Naive B cell (primary cell): ENCODE data around the gene OPCML. TPM values are rescaled to one million over a fixed set of nuclear protein-coding genes. Genes with fewer than 3 reads are reported as not detected.

Source experiments
- ATAC-seq, 2 donors: fragments of 150-1000 bp; cut with Tn5 transposase; 2 replicates each; pipeline ENCODE4 v1.10.0; 2021; ENCODE audit warnings: low read depth in 2 of 2, mild to moderate bottlenecking in 2 of 2, moderate library complexity in 2 of 2
- DNase-seq: peaks from one replicate; pipeline ENCODE4 v3.0.0; 2022
- H3K27ac Mint-ChIP-seq, 6 donors: one replicate each; pipeline ENCODE4 v1.8.0; 2020 to 2022; ENCODE audit warnings: mild to moderate bottlenecking in 6 of 6, mixed read lengths in 6 of 6, moderate library complexity in 5 of 6, inconsistent platforms in 2 of 6
- H3K27me3 Mint-ChIP-seq, 3 donors: one replicate each; pipeline ENCODE4 v1.8.0; 2021 to 2022; ENCODE audit warnings: mixed read lengths in 3 of 3, mild to moderate bottlenecking in 1 of 3
- H3K36me3 Mint-ChIP-seq, 2 donors: one replicate each; pipeline ENCODE4 v1.8.0; 2020 to 2022; ENCODE audit warnings: mixed read lengths in 2 of 2, inconsistent platforms in 1 of 2, mild to moderate bottlenecking in 1 of 2
- H3K4me1 Mint-ChIP-seq, 3 donors: one replicate each; pipeline ENCODE4 v1.8.0; 2020 to 2022; ENCODE audit warnings: mixed read lengths in 3 of 3, inconsistent platforms in 1 of 3, mild to moderate bottlenecking in 1 of 3, moderate library complexity in 1 of 3
- H3K4me3 Mint-ChIP-seq, 8 donors: one replicate each; pipeline ENCODE4 v1.8.0; 2020 to 2022; ENCODE audit warnings: mild to moderate bottlenecking in 8 of 8, mixed read lengths in 8 of 8, moderate library complexity in 8 of 8, inconsistent platforms in 2 of 8
- H3K9me3 Mint-ChIP-seq, 7 donors: one replicate each; pipeline ENCODE4 v1.8.0; 2020 to 2022; ENCODE audit warnings: mixed read lengths in 7 of 7, mild to moderate bottlenecking in 5 of 7, inconsistent platforms in 2 of 7, moderate library complexity in 1 of 7
- polyA plus RNA-seq, 6 donors: library from polyadenylated mRNA; unstranded; fragments of 300-500 nt; fragmentation: Illumina TruSeq; gene quantifications; one replicate each; pipeline ENCODE4 v1.2.3, GENCODE V29; 2021; ENCODE audit warnings: low read depth in 6 of 6

OPCML gene
- polyA plus RNA-seq, 6 donors from 2014 or later = not detected

DNA sequence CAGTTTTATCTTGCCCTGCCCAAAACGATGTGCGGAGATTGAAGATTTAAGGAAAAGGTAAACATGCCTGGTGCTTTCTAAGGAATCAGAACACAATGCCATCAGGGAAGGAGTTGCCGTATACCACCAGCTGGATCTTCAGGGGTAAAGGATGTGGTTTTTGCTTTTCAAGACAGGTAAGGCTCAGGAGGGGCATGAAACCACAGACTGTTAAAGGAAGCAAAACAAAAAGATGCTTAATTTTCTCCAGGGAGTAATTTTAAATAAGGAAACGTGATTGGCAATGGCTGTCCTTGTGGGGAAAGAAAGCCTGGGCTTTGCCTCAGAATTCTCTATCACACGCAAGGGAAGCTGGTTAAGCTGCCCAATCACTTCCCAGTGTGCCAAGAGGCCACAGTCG is 655.6 kb downstream of the OPCML start:
- Mint-ChIP-seq H3K27me3 (no peaks in the 10 kb centered on the region), H3K4me1 (no peaks in the 10 kb centered on the region), H3K27ac (no peak overlapping the region), H3K36me3 (no peaks in the 10 kb centered on the region), H3K4me3 (no peak overlapping the region), H3K9me3 (peaks cover 0 to 12% (median 0%) of the 10 kb centered on the region in 7 donors)
- DNase-seq (no peak), ATAC-seq (no peak)

DNA sequence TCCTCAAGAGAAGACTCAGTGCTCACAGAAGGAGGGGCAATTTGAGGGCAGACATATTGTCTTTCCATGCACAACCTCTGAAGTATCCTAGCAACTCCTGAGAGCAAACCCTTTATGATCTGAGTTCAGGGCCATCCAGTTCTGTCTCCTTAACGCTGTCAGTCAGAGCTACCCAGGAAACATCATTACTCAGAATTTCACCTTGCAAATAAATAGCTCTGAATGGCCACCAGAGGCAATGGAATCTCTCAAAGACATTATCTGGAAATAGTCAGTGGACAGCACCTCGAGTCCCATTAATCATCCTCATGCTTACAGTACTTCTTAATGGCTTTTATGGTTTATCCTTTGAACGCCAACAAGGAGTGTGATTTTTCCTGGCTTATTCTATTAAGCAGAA is 656.1 kb downstream of the OPCML start:
- H3K36me3 Mint-ChIP-seq = no peaks in the 10 kb centered on the region
- no peak overlapping the region for H3K27ac Mint-ChIP-seq
- DNase-seq (no peak), ATAC-seq (no peak)
- H3K4me1 Mint-ChIP-seq = no peaks in the 10 kb centered on the region
- no peak overlapping the region for H3K4me3 Mint-ChIP-seq
- no peaks in the 10 kb centered on the region for H3K27me3 Mint-ChIP-seq
- H3K9me3 Mint-ChIP-seq = peaks cover 0 to 13% (median 0%) of the 10 kb centered on the region in 7 donors

DNA sequence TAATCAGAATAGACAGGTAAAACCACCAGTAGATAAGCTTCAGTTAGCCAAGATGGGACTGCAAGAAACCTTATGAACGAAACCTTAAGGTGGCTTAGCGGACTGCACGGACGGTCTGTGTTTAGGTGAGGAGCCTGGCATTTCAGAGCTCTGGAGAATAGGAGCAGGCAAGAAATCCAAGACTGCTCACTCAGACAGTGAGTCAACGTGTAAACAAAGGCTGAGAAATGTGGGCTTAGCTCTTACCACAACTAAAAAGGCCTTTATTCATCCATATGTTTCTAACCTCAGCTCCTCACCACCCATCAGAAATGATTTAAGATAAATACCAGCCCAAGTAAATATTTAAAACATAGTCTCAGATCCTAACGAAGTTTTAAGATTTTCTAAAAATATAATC is 657.7 kb downstream of the OPCML start:
- Mint-ChIP-seq H3K36me3 (no peaks in the 10 kb centered on the region), H3K9me3 (peaks cover 0 to 4% (median 0%) of the 10 kb centered on the region in 7 donors), H3K27ac (no peak overlapping the region), H3K4me1 (no peaks in the 10 kb centered on the region), H3K27me3 (no peaks in the 10 kb centered on the region), H3K4me3 (no peak overlapping the region)
- DNase-seq (no peak), ATAC-seq (no peak)

DNA sequence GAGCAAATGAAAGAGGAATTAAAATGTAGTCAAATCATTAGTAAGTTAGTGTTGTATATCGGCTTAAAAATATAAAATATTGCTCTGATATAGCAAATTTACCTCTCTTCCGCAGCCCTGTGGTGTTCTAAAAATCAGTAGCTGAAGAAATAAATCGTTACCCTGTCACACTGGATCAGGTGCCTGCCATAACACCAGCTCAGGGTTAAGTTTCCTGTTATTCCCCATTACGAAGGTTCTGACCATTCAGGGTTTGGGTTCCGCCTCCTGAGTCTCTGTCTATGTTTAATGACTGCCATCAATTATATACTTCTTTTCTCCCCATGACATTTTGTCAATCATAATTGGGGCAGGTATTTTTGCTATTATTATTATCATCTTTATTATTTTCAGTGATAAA is 658.5 kb downstream of the OPCML start:
- ATAC-seq (no peak), DNase-seq (no peak)
- Mint-ChIP-seq H3K9me3 (peaks cover 0 to 4% (median 0%) of the 10 kb centered on the region in 7 donors), H3K27ac (peak overlapping the region in 1 of 6 donors; percentile 12), H3K4me3 (no peak overlapping the region), H3K27me3 (no peaks in the 10 kb centered on the region), H3K4me1 (no peaks in the 10 kb centered on the region), H3K36me3 (no peaks in the 10 kb centered on the region)

DNA sequence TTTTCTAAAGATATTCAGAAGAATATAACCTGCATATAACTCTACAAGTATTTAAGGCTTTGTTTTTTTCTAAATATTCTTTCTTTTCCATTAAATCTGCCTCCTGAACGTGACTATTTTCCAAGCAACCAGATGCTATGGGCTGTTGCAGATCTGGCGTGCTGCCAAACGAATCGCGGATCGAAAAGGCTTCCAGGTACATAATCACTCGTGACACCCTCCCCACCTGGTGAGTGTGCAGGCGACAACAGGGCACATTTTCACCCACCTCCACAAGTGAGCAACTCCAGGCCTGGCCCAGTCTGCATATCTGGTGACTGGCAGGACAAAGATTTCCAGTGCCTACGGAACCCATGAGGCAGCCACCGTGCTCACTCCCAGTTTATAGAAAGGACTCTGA is 660.1 kb downstream of the OPCML start:
- Mint-ChIP-seq H3K4me3 (no peak overlapping the region), H3K27me3 (peaks cover 0 to 4% (median 0%) of the 10 kb centered on the region in 3 donors), H3K9me3 (peaks cover 0 to 4% (median 0%) of the 10 kb centered on the region in 7 donors), H3K27ac (no peak overlapping the region), H3K4me1 (no peaks in the 10 kb centered on the region), H3K36me3 (no peaks in the 10 kb centered on the region)
- ATAC-seq (no peak), DNase-seq (no peak)

DNA sequence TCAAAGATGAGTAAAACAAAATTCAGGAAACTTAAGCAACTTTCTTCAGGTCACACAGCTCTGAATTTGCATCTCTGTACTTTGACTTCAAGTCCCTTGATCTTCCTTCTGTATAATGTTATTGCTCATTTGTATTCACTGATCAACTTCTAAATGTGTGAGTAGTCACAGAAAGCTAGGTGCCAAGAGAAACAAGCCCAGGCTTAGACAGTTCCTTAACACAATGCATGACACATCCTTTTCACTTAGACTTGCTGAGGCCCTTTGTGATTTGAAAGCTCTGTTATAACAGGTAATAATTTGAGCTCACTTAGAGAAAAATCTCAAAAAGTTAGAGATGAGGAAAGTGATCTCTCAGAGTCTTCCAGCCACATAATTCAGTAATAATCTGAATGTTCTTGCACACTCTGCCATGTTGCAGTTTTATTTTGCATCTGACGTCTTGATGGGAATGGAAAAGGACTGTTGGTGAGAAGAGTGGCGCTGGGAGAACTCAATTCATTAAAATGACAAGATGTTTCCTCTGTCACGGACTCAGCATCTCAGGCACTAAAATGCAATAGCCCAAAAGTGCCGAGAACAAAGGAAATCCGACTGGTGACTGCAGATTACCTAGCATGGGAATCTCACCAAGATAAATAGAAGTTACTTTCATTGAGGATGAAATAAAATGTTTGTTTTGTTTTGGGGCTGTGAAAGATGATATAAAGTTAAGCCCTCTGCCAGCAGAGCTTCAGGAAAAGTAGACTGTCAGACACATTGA is 665.3 kb downstream of the OPCML start:
- H3K27ac Mint-ChIP-seq = no peak overlapping the region
- peaks cover 0 to 4% (median 0%) of the 10 kb centered on the region in 3 donors for H3K27me3 Mint-ChIP-seq
- ATAC-seq (no peak), DNase-seq (no peak)
- no peaks in the 10 kb centered on the region for H3K4me1 Mint-ChIP-seq
- H3K9me3 Mint-ChIP-seq = peaks cover 0 to 4% (median 2%) of the 10 kb centered on the region in 7 donors
- H3K4me3 Mint-ChIP-seq = no peak overlapping the region
- H3K36me3 Mint-ChIP-seq = no peaks in the 10 kb centered on the region

DNA sequence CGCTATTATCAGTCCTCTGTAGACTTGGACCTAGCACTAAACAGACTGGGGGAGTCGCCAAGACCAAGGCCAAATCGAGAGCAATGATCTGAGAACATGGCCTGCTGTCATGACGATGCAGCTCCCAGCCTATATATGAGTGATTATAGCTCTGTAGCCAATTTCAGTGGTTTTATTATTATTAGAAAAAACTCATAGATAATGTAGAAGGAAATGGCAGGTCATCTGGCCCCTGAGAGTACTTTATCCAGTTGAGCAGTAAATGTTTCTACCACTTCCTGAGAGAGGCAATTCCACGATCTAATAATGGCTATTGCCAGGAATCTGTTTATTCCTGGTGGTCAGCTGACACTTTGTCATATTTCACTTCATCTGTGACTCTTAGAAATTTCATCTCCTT is 666.7 kb downstream of the OPCML start:
- Mint-ChIP-seq H3K27ac (no peak overlapping the region), H3K36me3 (no peaks in the 10 kb centered on the region), H3K9me3 (peaks cover 0 to 3% (median 0%) of the 10 kb centered on the region in 7 donors), H3K27me3 (peaks cover 0 to 4% (median 0%) of the 10 kb centered on the region in 3 donors), H3K4me1 (no peaks in the 10 kb centered on the region), H3K4me3 (no peak overlapping the region)
- DNase-seq (no peak), ATAC-seq (no peak)

DNA sequence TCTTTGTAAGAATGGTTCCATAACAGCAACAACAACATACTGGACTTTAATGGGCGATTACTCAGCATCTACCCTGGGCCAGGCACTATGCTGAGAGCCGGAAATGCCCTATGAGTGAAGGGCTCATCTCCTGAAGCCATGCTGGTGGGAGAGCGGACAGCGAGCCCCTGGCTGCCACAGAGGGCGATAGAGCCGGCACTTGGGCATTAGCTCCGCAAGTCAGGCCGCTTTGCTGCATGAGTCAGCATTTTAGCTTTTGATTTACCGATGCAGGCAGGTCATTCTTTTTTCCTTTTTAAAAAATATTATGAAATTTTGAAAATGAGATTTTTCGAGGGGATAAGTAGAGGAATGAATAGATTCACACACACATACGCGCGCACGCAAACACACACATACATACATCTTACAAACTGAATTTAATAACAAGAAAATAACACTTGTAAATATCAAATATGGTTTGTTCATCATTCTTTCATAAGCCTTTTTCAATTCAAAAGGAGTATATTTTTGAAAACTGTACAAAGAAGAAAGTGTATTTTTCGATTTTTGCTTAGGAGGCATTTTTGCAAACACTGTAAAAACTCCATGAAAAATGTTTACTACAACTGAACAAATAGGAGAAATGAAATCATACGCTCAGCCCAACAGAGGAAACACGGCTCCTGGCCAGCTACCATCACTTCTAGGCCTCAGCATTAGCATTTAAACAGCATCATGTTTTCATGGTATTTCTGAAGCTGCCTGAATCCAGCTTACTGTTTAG is 667.3 kb downstream of the OPCML start:
- H3K36me3 Mint-ChIP-seq = no peaks in the 10 kb centered on the region
- H3K27ac Mint-ChIP-seq = no peak overlapping the region
- H3K4me3 Mint-ChIP-seq = no peak overlapping the region
- peaks cover 0 to 4% (median 0%) of the 10 kb centered on the region in 3 donors for H3K27me3 Mint-ChIP-seq
- ATAC-seq = no peak
- H3K9me3 Mint-ChIP-seq = peaks cover 0 to 3% (median 0%) of the 10 kb centered on the region in 7 donors
- H3K4me1 Mint-ChIP-seq = no peaks in the 10 kb centered on the region
- no peak for DNase-seq

DNA sequence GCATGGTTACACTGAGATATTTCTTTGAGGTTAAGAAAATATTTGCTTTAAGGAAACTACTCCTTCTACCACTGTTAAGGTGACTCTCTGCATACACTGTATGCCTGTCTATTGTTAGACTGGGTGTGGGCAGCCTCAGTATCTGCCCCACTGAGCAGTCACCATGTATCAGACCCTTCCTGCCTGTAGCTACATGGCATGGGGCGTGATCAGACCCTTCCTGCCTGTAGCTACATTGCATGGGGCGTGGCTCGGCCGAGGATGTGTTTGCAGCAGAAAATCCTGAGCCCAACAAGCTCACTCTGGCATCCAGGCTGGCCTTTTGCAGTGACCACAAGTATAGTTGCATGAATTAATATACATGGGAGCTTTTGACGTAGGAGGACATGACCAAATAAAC is 669.4 kb downstream of the OPCML start:
- DNase-seq (no peak), ATAC-seq (no peak)
- Mint-ChIP-seq H3K4me1 (no peaks in the 10 kb centered on the region), H3K27me3 (peaks cover 0 to 3% (median 0%) of the 10 kb centered on the region in 3 donors), H3K36me3 (no peaks in the 10 kb centered on the region), H3K9me3 (peaks cover 0 to 3% (median 2%) of the 10 kb centered on the region in 7 donors), H3K4me3 (no peak overlapping the region), H3K27ac (no peak overlapping the region)

DNA sequence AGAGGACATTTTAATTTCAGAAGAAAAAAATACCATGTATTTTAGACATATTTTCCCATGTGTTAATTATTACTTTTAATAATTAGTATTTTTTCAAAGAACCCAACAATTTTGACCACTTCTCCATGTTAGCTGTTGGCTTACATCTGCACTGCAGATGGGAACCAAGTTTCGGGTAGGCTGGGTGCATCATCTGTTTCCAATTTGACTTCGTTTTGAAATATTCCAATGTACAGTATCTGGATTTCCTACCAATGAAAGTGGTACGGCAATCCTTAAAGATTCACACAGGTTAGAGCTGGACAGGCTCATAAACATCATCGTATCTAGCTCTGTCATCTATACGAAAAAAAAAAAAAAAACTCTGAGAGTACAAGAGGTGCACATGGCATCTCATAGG is 670.2 kb downstream of the OPCML start:
- Mint-ChIP-seq H3K4me3 (no peak overlapping the region), H3K27me3 (no peaks in the 10 kb centered on the region), H3K9me3 (peaks cover 0 to 3% (median 2%) of the 10 kb centered on the region in 7 donors), H3K27ac (no peak overlapping the region), H3K36me3 (no peaks in the 10 kb centered on the region), H3K4me1 (no peaks in the 10 kb centered on the region)
- ATAC-seq (no peak), DNase-seq (no peak)

DNA sequence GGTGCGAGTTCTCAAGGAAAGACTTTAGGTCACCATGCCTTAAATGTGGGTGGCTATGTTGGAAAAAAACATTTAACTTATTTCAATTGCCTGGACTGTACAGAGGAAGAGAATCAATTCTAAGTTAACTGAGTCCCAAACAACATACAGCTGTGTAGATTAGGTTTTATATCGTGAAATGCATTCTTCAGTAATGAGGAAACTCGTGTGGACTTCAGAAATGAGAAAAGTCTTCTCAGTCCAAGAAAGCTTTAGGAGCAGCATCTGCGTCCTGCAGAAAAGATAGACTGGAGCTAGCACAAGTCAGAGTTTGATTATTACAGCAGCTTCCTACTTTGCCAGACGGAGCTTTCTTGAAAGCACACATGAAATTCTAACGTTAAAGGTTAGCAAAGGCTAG is 673.0 kb downstream of the OPCML start:
- Mint-ChIP-seq H3K27me3 (no peaks in the 10 kb centered on the region), H3K36me3 (no peaks in the 10 kb centered on the region), H3K4me1 (no peaks in the 10 kb centered on the region), H3K4me3 (no peak overlapping the region), H3K27ac (no peak overlapping the region), H3K9me3 (peaks cover 0 to 7% (median 2%) of the 10 kb centered on the region in 7 donors)
- ATAC-seq (no peak), DNase-seq (no peak)

DNA sequence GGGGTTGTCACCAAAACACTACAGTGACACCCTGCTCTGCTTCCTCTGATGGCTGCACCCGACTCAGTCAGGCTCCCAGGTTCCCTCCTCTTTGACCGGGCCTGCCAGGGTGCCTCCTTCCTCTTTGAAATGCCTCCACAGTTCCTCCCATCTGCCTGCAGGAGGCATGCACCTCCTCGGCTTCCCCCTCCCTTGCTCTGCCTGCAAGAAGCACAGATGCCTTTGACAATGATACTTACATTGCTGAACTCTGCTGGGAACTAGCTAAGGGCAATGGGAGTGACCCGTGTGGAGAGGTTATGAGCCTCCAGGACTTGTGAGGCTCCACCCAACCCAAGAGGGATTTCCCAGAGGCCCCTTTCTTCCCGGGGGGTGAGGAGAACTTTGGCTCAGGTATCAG is 674.1 kb downstream of the OPCML start:
- Mint-ChIP-seq H3K36me3 (no peaks in the 10 kb centered on the region), H3K27me3 (no peaks in the 10 kb centered on the region), H3K9me3 (peaks cover 0 to 7% (median 2%) of the 10 kb centered on the region in 7 donors), H3K4me3 (no peak overlapping the region), H3K27ac (no peak overlapping the region), H3K4me1 (no peaks in the 10 kb centered on the region)
- ATAC-seq (no peak), DNase-seq (no peak)

DNA sequence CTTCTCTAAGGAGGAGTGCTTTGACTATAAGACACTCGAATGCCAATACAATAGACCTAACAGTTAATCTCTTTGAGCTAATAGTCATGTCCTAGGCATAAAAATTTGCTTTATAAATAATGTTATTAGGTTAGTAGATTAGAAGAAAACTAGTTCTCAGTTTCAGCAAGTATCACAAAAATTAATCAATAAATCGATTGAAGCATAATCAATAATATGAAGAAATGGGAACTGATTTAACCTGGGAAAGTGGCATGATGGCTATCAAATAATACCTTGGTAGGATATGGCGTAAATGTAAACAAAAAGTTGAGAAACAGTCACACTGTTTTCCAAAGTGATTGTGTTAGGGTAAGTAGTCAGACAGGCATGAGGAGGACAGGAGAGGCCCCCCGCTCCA is 676.3 kb downstream of the OPCML start:
- H3K4me3 Mint-ChIP-seq = no peak overlapping the region
- no peaks in the 10 kb centered on the region for H3K4me1 Mint-ChIP-seq
- H3K9me3 Mint-ChIP-seq = peaks cover 0 to 7% (median 5%) of the 10 kb centered on the region in 7 donors
- no peaks in the 10 kb centered on the region for H3K27me3 Mint-ChIP-seq
- no peak overlapping the region for H3K27ac Mint-ChIP-seq
- DNase-seq = no peak
- no peak for ATAC-seq
- H3K36me3 Mint-ChIP-seq = no peaks in the 10 kb centered on the region

DNA sequence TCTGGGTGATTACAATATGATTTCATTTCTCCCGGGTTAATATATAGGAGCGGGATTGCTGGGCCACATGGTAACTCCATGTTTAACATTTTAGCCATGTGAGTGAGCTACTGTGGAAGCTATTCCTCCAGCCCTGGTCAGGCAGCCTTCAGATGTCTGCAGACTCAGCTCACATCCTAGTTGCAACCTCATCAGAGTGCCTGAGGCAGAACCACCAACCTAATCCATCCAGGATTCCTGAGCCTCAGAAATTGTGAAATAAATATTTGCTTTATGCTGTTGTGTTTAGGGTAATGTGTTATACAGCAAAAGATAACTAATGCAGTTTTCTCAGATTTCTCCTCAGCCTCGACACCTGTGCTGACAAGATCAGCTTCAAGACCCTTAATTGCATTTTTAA is 676.8 kb downstream of the OPCML start:
- no peak for DNase-seq
- peak overlapping the region in 1 of 6 donors; percentile 13 for H3K27ac Mint-ChIP-seq
- H3K4me3 Mint-ChIP-seq = no peak overlapping the region
- H3K36me3 Mint-ChIP-seq = no peaks in the 10 kb centered on the region
- no peaks in the 10 kb centered on the region for H3K27me3 Mint-ChIP-seq
- H3K9me3 Mint-ChIP-seq = peaks cover 0 to 7% (median 5%) of the 10 kb centered on the region in 7 donors
- H3K4me1 Mint-ChIP-seq = no peaks in the 10 kb centered on the region
- ATAC-seq = no peak
